Ishikawa (cell line): ENCODE results near the gene USP32.

Source experiments
- EP300 ChIP-seq: IDR thresholded peaks from 2 replicates; pipeline ENCODE4 v1.6.1; 2012; ENCODE audit warnings: borderline replicate concordance
- USF1 ChIP-seq: IDR thresholded peaks from 2 replicates; pipeline ENCODE4 v1.6.1; 2012

- TF ChIP-seq EP300 = no peak
- no peak for TF ChIP-seq USF1
These were observed 257.4 kb downstream of the USP32 start for GRCh38 chr17:60134396-60135150.
